Measurements from ENCODE around the gene RER1.

Gene RER1

DNA sequence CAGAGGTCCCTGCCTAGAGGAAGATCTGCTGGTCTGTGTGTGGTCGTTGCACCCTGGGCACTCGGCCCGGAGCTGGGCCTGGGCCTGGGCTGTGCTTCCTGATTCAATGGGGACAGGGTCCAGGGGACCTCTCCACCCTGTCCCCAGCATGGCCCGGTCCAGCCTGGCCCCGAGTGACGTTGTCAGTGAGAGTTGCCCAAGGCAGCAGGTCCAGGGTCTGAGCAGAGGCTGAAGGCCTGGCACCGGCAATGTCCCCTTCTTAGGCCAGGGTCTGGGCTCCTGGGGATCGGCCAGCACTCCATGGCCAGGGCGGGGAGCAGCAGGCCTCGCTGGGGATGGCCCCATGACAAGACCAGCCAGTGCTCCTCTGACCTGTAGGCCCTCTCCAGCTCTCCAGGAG, 36.3 kb downstream of the RER1 start:
- Histone ChIP-seq H3K27me3 (no peaks in the 10 kb centered on the region), H3K4me3 (ENCODE audit: low read depth, low read length) (no peak overlapping the region), H3K4me1 (no peaks in the 10 kb centered on the region), H3K9me3 (no peaks in the 10 kb centered on the region), H3K36me3 (no peaks in the 10 kb centered on the region)
- TF ChIP-seq, protein P1, sequence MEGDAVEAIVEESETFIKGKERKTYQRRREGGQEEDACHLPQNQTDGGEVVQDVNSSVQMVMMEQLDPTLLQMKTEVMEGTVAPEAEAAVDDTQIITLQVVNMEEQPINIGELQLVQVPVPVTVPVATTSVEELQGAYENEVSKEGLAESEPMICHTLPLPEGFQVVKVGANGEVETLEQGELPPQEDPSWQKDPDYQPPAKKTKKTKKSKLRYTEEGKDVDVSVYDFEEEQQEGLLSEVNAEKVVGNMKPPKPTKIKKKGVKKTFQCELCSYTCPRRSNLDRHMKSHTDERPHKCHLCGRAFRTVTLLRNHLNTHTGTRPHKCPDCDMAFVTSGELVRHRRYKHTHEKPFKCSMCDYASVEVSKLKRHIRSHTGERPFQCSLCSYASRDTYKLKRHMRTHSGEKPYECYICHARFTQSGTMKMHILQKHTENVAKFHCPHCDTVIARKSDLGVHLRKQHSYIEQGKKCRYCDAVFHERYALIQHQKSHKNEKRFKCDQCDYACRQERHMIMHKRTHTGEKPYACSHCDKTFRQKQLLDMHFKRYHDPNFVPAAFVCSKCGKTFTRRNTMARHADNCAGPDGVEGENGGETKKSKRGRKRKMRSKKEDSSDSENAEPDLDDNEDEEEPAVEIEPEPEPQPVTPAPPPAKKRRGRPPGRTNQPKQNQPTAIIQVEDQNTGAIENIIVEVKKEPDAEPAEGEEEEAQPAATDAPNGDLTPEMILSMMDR (IDR thresholded peaks at IDR 0.05; ENCODE audit: low read depth, low read length): no peak
- DNase-seq: no peak

DNA sequence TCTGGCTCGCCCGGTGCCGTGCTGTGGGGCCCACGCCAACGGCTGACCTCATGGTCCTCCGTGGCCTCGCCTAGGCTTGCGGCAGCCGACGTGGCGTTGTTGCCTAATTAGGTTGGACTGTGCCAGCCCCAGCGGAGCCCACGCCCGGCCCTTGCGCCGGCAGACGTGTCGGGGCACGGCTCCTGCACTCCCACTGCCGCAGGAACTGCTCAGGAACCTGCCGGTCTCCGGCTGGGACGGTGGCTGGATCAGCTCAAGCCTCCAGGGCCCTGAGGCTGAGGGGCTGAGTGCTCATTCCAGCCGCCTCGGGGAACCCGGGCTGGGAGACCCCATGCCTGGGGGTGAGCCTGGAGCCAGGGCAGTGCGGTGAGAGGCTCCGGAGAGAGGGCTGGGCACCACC, 36.8 kb downstream of the RER1 start:
- no peak for DNase-seq
- Histone ChIP-seq H3K36me3 (no peaks in the 10 kb centered on the region), H3K4me3 (ENCODE audit: low read depth, low read length) (no peak overlapping the region), H3K27me3 (no peaks in the 10 kb centered on the region), H3K9me3 (no peaks in the 10 kb centered on the region), H3K4me1 (no peaks in the 10 kb centered on the region)
- TF ChIP-seq, protein P1 (IDR thresholded peaks at IDR 0.05; ENCODE audit: low read depth, low read length): no peak

DNA sequence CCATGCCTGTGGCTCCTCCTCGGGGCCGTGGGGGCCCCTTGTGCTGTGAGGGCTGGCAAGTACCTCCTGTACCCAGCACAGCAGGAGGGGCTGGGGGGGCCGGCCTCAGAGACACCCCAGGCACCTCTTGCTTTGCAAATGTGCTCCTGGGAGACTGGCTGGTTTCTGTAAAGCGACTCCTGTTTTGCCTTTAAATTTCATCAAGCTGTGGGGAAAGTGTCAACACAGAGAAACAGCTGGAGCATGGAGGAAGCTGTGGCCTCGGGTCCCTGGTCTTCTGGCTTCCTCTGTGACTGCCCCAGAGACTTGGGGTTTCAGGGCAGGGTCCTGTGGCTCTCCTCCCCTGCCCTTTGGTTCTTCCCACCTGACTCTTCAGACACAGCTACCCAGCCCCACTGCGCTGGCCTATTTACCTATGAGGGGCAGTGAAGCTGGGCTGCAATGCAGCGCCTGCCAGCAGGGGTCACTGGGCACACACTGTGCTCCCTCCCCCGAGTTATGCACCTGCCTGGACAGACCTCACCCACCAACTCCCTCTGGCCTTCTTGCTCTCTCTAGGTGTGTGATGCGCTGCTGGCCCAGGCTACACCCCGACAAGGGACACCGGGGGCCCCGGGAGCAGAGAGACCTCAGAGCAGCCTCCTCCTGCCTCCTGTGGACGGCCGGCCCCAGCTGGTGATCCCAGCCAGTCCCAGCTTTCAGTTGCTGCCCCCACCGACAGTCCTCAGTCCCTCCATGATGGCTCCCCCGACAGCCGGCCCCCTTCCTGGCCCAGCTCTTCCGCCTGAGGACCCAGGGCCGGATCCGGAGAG, 38.3 kb downstream of the RER1 start:
- Histone ChIP-seq H3K27me3 (no peaks in the 10 kb centered on the region), H3K36me3 (no peaks in the 10 kb centered on the region), H3K4me3 (ENCODE audit: low read depth, low read length) (no peak overlapping the region), H3K9me3 (no peaks in the 10 kb centered on the region), H3K4me1 (no peaks in the 10 kb centered on the region)
- TF ChIP-seq, protein P1 (IDR thresholded peaks at IDR 0.05; ENCODE audit: low read depth, low read length): peak; percentile 17; the same call in 1 of the 2 replicates
- DNase-seq: no peak

DNA sequence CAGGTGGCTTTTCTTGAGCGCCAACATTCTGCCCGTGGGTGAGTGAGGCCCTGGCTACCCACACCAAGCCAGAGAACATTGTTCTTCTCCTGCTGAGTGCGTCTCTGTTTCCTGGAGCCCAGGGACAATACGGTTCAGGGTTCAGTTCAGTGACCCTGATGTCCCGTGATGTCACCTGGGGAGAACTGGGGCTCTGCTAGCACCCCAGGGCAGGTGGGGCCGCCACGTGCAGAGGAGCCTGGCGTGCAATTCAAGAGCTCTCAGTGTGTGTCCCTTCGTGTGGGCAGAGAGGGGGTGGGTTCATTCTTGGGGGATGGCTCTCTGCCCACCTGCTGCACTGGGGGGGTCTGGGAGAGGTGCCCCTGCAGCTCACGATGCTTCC, 38.9 kb downstream of the RER1 start:
- H3K27me3 ChIP-seq: no peaks in the 10 kb centered on the region
- H3K4me3 ChIP-seq (ENCODE audit: low read depth, low read length): no peak overlapping the region
- H3K36me3 ChIP-seq: no peaks in the 10 kb centered on the region
- TF ChIP-seq, protein P1 (IDR thresholded peaks at IDR 0.05; ENCODE audit: low read depth, low read length): no peak
- no peaks in the 10 kb centered on the region for H3K4me1 ChIP-seq
- no peak for DNase-seq
- no peaks in the 10 kb centered on the region for H3K9me3 ChIP-seq

DNA sequence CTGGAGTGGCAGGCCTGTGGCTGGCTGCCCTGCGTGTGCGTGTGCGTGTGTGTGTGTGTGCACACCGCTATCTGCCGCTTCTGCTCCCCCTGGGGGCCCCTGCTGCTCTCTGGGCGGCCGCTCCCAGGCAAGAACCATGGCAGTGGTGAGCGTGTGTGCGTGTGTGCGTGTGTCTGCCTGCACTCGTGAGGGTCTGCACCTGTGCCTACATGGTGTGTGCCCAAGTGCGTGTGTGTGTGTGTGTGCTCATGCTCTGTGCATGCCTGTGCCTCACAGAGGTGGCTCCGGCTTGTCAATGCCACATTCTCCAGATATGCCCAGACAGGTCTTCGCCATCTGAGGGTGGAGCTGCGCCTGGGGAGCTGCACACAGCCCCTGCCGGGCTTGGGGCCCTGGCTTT, 39.5 kb downstream of the RER1 start:
- Histone ChIP-seq H3K4me1 (no peaks in the 10 kb centered on the region), H3K4me3 (ENCODE audit: low read depth, low read length) (no peak overlapping the region), H3K27me3 (no peaks in the 10 kb centered on the region), H3K9me3 (no peaks in the 10 kb centered on the region), H3K36me3 (no peaks in the 10 kb centered on the region)
- TF ChIP-seq, protein P1 (IDR thresholded peaks at IDR 0.05; ENCODE audit: low read depth, low read length): no peak
- DNase-seq: no peak

DNA sequence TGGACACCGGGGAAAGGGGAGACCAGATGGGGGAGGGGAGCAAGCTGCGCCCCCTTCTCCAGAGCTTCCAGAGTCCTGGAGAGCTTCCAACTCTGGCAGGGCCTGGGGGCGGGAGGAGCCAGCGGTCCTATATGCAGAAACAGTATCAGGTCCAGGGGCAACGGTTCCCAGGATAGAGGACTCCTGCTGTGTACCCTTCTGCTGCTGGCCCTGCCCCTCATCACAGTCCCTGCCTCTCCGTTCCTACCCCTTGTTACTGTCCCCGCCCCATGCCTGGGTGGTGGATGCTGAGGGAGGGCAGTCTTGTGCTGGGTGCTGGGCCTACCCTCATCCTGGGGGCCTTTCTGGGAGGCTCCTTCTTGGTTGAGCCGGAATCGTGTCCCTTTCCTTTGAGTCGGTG, 39.9 kb downstream of the RER1 start:
- Histone ChIP-seq H3K27me3 (no peaks in the 10 kb centered on the region), H3K4me1 (no peaks in the 10 kb centered on the region), H3K9me3 (no peaks in the 10 kb centered on the region), H3K4me3 (ENCODE audit: low read depth, low read length) (no peak overlapping the region), H3K36me3 (no peaks in the 10 kb centered on the region)
- no peak for DNase-seq
- TF ChIP-seq, protein P1 (IDR thresholded peaks at IDR 0.05; ENCODE audit: low read depth, low read length): no peak

All from BE2C (cell line).